SU-DHL-6 (cell line): ENCODE results near the gene AGTR1.

Source experiments
- CTCF ChIP-seq: fragments of 200-600 bp; sonication (generic); IDR thresholded peaks from one replicate; pipeline ENCODE4 v1.5.1; 2017; ENCODE audit warnings: antibody characterized with exemption, mild to moderate bottlenecking, low read length, moderate library complexity; ENCODE audit not compliant: insufficient read depth, poor library complexity, severe bottlenecking
- EZH2phosphoT487 ChIP-seq: fragments of 200-600 bp; sonication (generic), shearing (Covaris generic); conservative IDR thresholded peaks from 2 replicates; pipeline ENCODE4 v1.6.1; 2018; ENCODE audit warnings: mild to moderate bottlenecking, antibody characterized with exemption, low read length, moderate library complexity, mixed read lengths

- no peak for TF ChIP-seq CTCF
- TF ChIP-seq EZH2phosphoT487 = no peak
Observed at GRCh38 chr3:148746053-148746452, 48.4 kb downstream of the AGTR1 start.
